Effector memory CD8-positive, alpha-beta T cell (primary cell): Measurements from ENCODE around the gene IFNG-AS1.

Source experiments
- ATAC-seq: fragments of 150-1000 bp; cut with Tn5 transposase; replicated peaks from 2 replicates; pipeline ENCODE4 v1.10.0; 2021; ENCODE audit warnings: mild to moderate bottlenecking, moderate library complexity
- DNase-seq, 3 experiments: peaks; one replicate each; pipeline ENCODE4 v3.0.0; 2021
- H3K27ac Mint-ChIP-seq, 2 donors: one replicate each; pipeline ENCODE4 v1.8.0; 2022; ENCODE audit warnings: mild to moderate bottlenecking in 2 of 2, mixed read lengths in 2 of 2, moderate library complexity in 2 of 2
- H3K27me3 Mint-ChIP-seq, 2 donors: one replicate each; pipeline ENCODE4 v1.8.0; 2022; ENCODE audit warnings: mixed read lengths in 2 of 2
- H3K36me3 Mint-ChIP-seq: one replicate; pipeline ENCODE4 v1.8.0; 2022; ENCODE audit warnings: mild to moderate bottlenecking, moderate library complexity, mixed read lengths; ENCODE audit not compliant: insufficient read depth
- H3K4me1 Mint-ChIP-seq, 2 donors: one replicate each; pipeline ENCODE4 v1.8.0; 2022; ENCODE audit warnings: low read depth in 2 of 2, mixed read lengths in 2 of 2
- H3K4me3 Mint-ChIP-seq, 2 donors: one replicate each; pipeline ENCODE4 v1.8.0; 2022; ENCODE audit warnings: mild to moderate bottlenecking in 2 of 2, mixed read lengths in 2 of 2, moderate library complexity in 2 of 2
- H3K9me3 Mint-ChIP-seq, 2 donors: one replicate each; pipeline ENCODE4 v1.8.0; 2022; ENCODE audit warnings: mixed read lengths in 2 of 2

Gene IFNG-AS1

DNA sequence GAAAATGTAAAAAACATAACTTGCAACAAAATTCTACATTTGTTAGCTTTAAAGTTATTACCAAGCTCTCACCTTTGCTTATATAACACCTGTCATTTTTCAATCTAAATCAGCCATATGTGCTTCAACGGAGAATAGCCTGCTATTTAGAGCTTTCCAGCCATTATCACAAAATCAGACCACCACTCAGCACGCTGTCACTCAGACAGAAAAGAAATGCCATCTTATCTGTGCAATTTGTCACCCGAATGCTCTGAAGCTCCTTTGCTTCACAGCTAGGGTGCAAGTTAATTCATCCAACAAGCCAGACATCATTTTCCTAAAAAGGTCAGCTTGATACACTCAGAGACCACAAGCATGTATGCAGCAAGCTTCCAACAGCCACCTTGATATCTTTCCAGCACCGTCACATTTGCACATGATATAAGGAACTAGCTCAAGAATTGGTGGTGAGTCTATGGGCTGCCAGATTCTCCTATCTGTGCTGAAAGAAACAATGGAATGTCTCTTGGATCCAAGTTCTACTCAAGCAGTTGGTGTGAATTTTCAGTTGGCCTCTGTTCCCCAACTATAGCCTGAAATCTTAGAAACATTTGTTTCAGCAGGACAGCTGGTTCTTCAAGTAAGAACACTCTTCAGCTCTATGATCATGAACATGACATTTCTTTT lies 20.0 kb upstream of the IFNG-AS1 start:
- Mint-ChIP-seq H3K9me3 (no peaks in the 10 kb centered on the region), H3K27me3 (no peaks in the 10 kb centered on the region), H3K4me1 (no peaks in the 10 kb centered on the region), H3K36me3 (no peaks in the 10 kb centered on the region), H3K4me3 (no peak overlapping the region), H3K27ac (no peak overlapping the region)
- DNase-seq (no peak), ATAC-seq (no peak)

DNA sequence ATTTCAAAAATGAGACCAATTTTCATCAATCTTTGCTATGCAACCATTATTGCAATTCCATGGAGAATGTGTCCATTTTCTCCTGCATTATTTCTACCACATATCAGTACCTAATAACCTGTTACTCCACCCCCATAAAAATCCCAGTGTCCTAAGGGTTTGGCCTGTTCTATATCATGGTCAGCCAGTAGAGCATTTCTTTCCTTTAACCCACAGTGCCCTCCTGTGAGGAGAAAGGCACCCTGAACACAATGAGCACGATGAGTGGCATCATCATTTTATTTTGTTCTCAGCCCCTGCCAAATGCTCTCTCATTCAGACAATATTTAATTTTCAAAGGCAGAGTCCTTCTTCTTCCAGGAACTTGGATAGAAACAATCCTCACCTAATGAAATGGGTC lies 11.6 kb upstream of the IFNG-AS1 start:
- Mint-ChIP-seq H3K27ac (no peak overlapping the region), H3K9me3 (no peaks in the 10 kb centered on the region), H3K4me3 (no peak overlapping the region), H3K4me1 (no peaks in the 10 kb centered on the region), H3K27me3 (peaks cover 0 to 16% of the 10 kb centered on the region in 2 donors), H3K36me3 (no peaks in the 10 kb centered on the region)
- ATAC-seq, result no peak
- no peak for DNase-seq

DNA sequence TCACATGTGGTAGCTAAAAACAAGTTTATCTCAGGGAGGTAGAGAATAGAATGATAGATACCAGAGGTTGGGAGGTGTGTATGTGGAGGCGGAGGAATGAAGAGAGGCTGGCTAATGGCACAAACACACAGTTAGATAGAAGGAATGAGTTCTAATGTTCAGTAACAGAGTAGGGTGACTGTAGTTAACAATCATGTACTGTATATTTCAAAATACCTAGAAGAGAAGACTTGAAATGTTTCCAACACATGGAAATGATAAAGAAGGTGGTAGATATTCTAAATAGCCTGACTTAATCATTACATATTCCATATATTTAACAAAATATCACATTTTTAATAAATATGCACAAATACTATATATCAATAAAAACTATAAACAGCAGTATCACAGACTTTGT lies 8.9 kb upstream of the IFNG-AS1 start:
- no peaks in the 10 kb centered on the region for H3K9me3 Mint-ChIP-seq
- DNase-seq (no peak), ATAC-seq (no peak)
- H3K27me3 Mint-ChIP-seq, result peaks cover 0 to 16% of the 10 kb centered on the region in 2 donors
- H3K36me3 Mint-ChIP-seq, result no peaks in the 10 kb centered on the region
- H3K4me3 Mint-ChIP-seq, result no peak overlapping the region
- H3K4me1 Mint-ChIP-seq, result no peaks in the 10 kb centered on the region
- H3K27ac Mint-ChIP-seq, result no peak overlapping the region

DNA sequence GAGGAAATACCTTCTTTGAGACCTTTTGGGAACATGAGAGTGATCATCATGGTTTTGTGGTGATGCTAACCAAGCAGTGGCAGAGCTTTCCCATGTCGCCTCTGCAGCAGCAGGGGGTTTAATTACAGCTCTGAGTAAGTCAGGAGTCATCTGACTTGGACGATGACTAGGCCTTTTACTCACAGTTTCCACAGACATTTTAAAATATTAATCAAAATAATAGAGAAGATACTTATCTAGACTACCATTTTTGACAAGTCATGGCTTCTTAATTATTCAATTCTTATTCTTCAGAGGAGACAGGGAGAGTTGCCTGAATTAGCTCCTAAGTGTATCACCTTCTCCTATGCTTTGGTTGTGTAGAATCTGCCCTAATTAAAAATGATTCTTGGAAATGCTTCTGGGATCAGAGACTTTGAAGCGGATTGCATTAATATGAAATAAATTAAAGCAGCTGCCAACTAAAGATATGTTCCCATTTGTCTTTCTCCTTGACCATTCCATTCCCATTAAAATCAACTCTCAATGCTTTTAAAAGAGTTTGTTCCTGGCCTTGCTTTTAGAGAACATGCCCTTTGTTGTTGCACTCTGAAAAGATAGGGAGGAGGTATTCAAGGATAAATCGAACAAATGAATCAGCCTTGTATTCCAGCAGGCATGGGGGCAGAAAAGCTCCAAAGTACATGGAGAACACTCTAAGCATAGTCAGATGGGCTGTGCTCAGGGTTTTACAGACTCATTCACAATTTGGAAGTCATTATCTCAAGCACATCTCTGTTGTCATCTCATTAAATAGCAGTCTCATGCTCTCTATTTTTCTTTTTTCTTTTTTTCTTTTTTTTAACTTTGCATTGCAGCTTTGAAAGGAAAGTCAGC lies 7.7 kb upstream of the IFNG-AS1 start:
- no peaks in the 10 kb centered on the region for H3K4me1 Mint-ChIP-seq
- no peak for DNase-seq

DNA sequence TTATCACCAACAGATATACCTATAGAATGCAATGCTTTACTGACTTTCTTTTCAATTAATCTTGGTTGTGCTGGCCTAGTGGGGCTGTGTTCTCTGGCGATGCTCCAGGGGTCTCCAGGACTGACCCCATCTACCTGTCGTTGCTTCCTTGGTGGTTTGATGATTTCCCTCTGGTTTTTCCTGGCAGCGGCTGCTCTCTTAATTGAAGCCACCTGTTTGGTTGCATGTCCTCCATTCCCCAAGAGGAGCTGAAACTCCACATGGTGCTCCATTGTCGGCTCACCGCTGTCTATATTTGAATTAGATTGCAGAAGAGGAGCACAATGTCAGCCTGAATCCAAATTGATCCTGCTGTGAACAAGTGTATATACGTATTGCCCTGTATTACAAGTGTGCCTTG lies 7.1 kb upstream of the IFNG-AS1 start:
- Mint-ChIP-seq H3K36me3 (no peaks in the 10 kb centered on the region), H3K27me3 (peaks cover 2 to 16% of the 10 kb centered on the region in 2 donors), H3K4me3 (no peak overlapping the region), H3K27ac (no peak overlapping the region), H3K9me3 (peaks cover 0 to 2% of the 10 kb centered on the region in 2 donors), H3K4me1 (peaks cover 2% of the 10 kb centered on the region in 2 donors)
- ATAC-seq, result no peak
- DNase-seq, result no peak

More for the DNA sequence above, 7.7 kb upstream of the IFNG-AS1 start:
- Mint-ChIP-seq H3K4me3 (no peak overlapping the region), H3K27me3 (peaks cover 0 to 16% of the 10 kb centered on the region in 2 donors), H3K9me3 (no peaks in the 10 kb centered on the region), H3K27ac (no peak overlapping the region), H3K36me3 (no peaks in the 10 kb centered on the region)
- ATAC-seq, result no peak

DNA sequence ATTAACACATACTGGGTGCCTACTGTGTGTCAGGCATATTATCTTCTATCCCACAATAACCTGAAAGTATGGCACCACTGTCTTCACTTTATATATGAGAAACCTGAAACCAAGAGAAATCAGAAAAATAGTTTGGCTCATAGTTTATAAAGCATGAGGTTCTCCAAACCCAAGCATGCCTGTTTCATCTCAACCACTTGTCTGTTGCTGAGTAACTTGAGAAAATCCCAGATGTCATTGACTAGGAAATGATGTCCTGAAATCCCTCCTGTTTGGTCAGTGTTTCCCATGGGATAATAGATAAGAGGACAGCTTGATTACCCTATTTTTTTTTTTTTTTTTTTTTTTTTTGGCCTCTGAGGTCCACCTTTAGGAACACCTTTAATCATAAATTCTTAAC lies 2.6 kb upstream of the IFNG-AS1 start:
- no peak for ATAC-seq
- DNase-seq, result no peak
- no peak overlapping the region for H3K4me3 Mint-ChIP-seq
- no peaks in the 10 kb centered on the region for H3K36me3 Mint-ChIP-seq
- H3K27ac Mint-ChIP-seq, result no peak overlapping the region
- peaks cover 30 to 36% of the 10 kb centered on the region in 2 donors for H3K4me1 Mint-ChIP-seq
- peaks cover 0 to 10% of the 10 kb centered on the region in 2 donors for H3K9me3 Mint-ChIP-seq
- H3K27me3 Mint-ChIP-seq, result peaks cover 0 to 5% of the 10 kb centered on the region in 2 donors

DNA sequence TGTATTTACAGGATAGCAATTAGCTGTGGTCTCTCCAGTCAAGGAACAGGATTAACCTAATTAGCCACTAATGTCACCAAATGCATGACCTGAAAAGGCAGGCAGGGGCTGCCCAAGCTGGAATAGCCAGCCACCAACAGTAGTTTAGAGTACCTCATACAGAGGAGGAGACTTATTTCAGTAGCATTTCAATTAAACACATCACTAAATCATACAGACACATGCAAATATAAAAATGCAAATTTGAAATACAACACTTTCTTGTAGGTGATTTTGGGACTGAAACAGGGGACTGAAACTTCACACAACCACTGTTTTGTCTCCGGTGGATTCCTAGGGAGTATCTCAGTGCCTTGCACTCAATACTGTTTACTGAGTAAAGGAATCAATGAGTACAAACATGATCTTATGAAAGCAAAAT lies 636 bp upstream of the IFNG-AS1 start:
- Mint-ChIP-seq H3K27me3 (peaks cover 0 to 5% of the 10 kb centered on the region in 2 donors), H3K4me1 (peaks cover 30 to 48% of the 10 kb centered on the region in 2 donors), H3K27ac (peak overlapping the region in 1 of 2 donors; percentile 88), H3K9me3 (peaks cover 0 to 10% of the 10 kb centered on the region in 2 donors), H3K4me3 (peak overlapping the region; percentile 80 to 87), H3K36me3 (no peaks in the 10 kb centered on the region)
- DNase-seq, result no peak
- no peak for ATAC-seq

DNA sequence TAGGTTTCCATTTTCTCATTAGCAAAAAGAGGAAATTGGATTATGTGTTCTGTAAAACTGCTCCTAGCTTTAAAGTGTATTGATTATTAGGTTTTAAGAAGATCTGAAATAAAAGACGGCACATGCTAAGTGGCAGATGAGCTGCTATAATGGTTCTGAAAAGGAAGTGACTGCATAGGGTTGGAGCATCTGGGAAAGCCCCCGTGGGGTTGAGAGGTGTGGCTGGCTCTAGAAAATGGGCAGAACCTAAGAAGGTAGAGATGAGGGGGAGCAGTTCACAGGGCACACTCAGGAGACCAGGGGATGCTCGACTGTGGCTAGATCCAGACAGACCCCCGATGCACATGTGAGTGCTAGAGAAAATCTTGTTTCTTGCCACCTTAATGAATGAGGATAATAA lies 1.9 kb downstream of the IFNG-AS1 start:
- H3K9me3 Mint-ChIP-seq, result peaks cover 0 to 10% of the 10 kb centered on the region in 2 donors
- peaks cover 0 to 5% of the 10 kb centered on the region in 2 donors for H3K27me3 Mint-ChIP-seq
- H3K27ac Mint-ChIP-seq, result peak overlapping the region; percentile 84 to 86
- peak; percentile 94 for ATAC-seq
- H3K4me1 Mint-ChIP-seq, result peaks cover 30 to 54% of the 10 kb centered on the region in 2 donors
- H3K36me3 Mint-ChIP-seq, result peaks cover 2% of the 10 kb centered on the region
- H3K4me3 Mint-ChIP-seq, result peak overlapping the region; percentile 73 to 87
- DNase-seq, result peak; percentile 28 to 43 (median 28)

DNA sequence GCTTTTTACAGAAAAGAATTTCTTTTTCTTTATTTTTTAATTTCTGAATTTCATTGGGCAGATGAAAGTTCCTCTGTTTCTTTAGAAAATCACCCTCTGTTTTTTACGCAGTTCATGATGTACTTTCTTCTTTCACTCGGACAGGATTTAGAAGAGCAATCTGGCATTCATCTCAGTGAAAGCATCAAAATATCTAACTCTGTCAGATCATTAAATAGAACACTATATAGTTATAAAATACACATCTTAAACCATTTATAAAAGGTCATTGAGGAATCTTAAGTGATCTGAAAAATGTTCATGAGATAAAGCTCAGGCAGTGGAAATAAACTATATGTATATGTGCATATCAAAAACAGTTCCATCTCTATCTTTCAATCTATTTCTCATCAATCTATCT lies 3.9 kb downstream of the IFNG-AS1 start:
- no peak for DNase-seq
- H3K27me3 Mint-ChIP-seq, result no peaks in the 10 kb centered on the region
- peak overlapping the region; percentile 33 to 87 for H3K4me3 Mint-ChIP-seq
- H3K27ac Mint-ChIP-seq, result peak overlapping the region in 1 of 2 donors; percentile 84
- peaks cover 6% of the 10 kb centered on the region for H3K36me3 Mint-ChIP-seq
- ATAC-seq, result no peak
- H3K4me1 Mint-ChIP-seq, result peaks cover 24 to 46% of the 10 kb centered on the region in 2 donors
- no peaks in the 10 kb centered on the region for H3K9me3 Mint-ChIP-seq

DNA sequence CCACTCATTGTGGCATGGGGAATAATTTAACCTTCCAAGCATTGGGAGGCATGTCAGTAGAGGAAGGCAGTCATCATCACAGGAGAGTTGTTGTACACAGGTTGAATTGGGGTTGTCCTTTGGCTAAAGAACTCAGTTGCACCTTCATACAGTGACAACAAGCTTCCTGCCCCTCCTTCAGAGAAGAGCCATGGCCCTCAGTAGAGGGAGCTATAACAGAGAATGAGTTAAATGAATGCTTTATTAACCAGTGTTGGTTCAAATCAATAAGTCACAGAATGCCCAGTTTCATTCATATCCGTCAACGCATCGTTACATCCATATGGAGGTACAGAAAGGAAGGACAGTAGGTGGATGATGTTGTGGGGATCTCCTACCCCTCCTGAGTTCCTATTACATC lies 4.8 kb downstream of the IFNG-AS1 start:
- H3K4me3 Mint-ChIP-seq, result peak overlapping the region in 1 of 2 donors; percentile 24
- DNase-seq (no peak), ATAC-seq (no peak)
- H3K9me3 Mint-ChIP-seq, result no peaks in the 10 kb centered on the region
- no peaks in the 10 kb centered on the region for H3K27me3 Mint-ChIP-seq
- H3K36me3 Mint-ChIP-seq, result peaks cover 6% of the 10 kb centered on the region
- peak overlapping the region in 1 of 2 donors; percentile 24 for H3K27ac Mint-ChIP-seq
- peaks cover 16 to 37% of the 10 kb centered on the region in 2 donors for H3K4me1 Mint-ChIP-seq

DNA sequence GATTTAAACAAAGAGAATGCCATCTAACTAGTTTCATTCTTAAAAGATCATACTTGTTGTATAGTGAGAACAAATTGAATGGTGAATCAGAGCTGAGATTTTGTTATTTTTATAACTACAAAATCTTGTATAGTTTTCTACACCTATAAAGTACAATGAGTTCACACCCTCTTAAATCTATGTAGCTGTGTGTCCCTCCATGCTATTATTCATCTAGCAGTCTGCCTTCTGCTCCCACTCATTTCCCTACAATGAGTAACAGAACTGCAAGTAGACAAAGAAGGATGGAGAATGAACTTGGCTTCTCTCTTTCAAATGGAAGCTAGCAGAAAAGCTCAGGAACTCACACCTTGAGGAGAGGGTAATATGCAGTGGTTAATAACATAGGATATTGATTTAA lies 7.1 kb downstream of the IFNG-AS1 start:
- no peaks in the 10 kb centered on the region for H3K9me3 Mint-ChIP-seq

DNA sequence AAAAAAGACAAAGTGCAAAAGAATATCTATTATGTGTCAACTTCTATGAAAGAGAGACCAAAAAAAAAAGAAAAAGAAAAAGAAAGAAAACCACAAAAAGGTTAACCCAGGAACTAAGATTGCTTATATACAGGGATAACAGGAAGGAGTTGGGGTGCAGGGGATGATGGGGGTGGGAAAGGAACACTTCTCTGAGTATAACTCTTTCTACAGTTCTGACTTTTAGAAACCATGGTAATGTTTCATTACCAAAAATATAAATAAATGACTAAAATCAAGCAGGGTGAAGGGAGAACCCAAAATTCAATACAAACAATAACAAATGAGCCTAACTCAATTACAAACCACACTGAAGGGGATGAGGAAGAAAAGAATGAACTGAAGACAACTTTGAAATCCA lies 9.1 kb downstream of the IFNG-AS1 start:
- DNase-seq (no peak), ATAC-seq (no peak)
- Mint-ChIP-seq H3K4me1 (peaks cover 5 to 11% of the 10 kb centered on the region in 2 donors), H3K27ac (no peak overlapping the region), H3K36me3 (peaks cover 6% of the 10 kb centered on the region), H3K9me3 (no peaks in the 10 kb centered on the region), H3K4me3 (no peak overlapping the region), H3K27me3 (no peaks in the 10 kb centered on the region)

More for the DNA sequence above, 7.1 kb downstream of the IFNG-AS1 start:
- H3K27me3 Mint-ChIP-seq, result no peaks in the 10 kb centered on the region
- peaks cover 3 to 23% of the 10 kb centered on the region in 2 donors for H3K4me1 Mint-ChIP-seq
- H3K36me3 Mint-ChIP-seq, result peaks cover 6% of the 10 kb centered on the region
- ATAC-seq (no peak), DNase-seq (no peak)
- no peak overlapping the region for H3K4me3 Mint-ChIP-seq
- no peak overlapping the region for H3K27ac Mint-ChIP-seq

DNA sequence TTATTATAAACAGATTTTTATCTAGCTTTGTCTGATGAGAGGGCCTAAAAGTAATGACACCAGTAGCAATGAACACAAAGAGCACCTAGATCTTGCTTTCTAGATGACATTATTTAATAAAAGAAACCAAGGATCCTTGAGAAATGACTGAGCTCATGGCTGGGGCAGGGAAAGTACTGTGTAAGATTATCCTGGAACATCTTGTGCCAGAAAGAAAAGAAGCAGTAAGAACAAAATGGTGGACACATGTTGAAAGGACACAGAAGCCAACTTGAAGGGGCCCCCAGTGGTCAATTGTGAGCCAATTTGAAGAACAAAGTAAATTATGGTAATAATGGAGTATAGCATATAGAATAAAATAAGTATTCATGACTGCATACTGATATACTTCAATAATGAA lies 10.0 kb downstream of the IFNG-AS1 start:
- Mint-ChIP-seq H3K27me3 (no peaks in the 10 kb centered on the region), H3K27ac (peak overlapping the region in 1 of 2 donors; percentile 20), H3K4me1 (peaks cover 5% of the 10 kb centered on the region in 2 donors), H3K4me3 (no peak overlapping the region), H3K36me3 (peaks cover 6% of the 10 kb centered on the region), H3K9me3 (no peaks in the 10 kb centered on the region)
- DNase-seq (no peak), ATAC-seq (no peak)
